Stimulated activated memory B cell treated with anti-CD40 and anti-IgM and Interleukin-4, amounts not matched to agents 10 μg/mL and 1 μg/mL and 100 μg/mL, for 72 hours (primary cell): ENCODE results near the gene GPR68.
"Not testable (repeated sequence)": the region's sequence is repeated elsewhere in the genome, so short reads cannot be mapped to it uniquely, and the experiment has no call there.

Experiments
- ATAC-seq: fragments of 150-1000 bp; cut with Tn5 transposase; 2 replicates; pipeline ENCODE4 v1.10.0; 2021
- H3K27ac Mint-ChIP-seq: one replicate; pipeline ENCODE4 v1.8.0; 2022; ENCODE audit warnings: mild to moderate bottlenecking, mixed read lengths
- H3K27me3 Mint-ChIP-seq: one replicate; pipeline ENCODE4 v1.8.0; 2022; ENCODE audit warnings: mixed read lengths
- H3K36me3 Mint-ChIP-seq: one replicate; pipeline ENCODE4 v1.8.0; 2022; ENCODE audit warnings: mixed read lengths
- H3K4me1 Mint-ChIP-seq: one replicate; pipeline ENCODE4 v1.8.0; 2022; ENCODE audit warnings: mixed read lengths
- H3K4me3 Mint-ChIP-seq: one replicate; pipeline ENCODE4 v1.8.0; 2022; ENCODE audit warnings: mild to moderate bottlenecking, moderate library complexity, mixed read lengths
- H3K9me3 Mint-ChIP-seq: one replicate; pipeline ENCODE4 v1.8.0; 2022; ENCODE audit warnings: mixed read lengths

The GPR68 gene

DNA sequence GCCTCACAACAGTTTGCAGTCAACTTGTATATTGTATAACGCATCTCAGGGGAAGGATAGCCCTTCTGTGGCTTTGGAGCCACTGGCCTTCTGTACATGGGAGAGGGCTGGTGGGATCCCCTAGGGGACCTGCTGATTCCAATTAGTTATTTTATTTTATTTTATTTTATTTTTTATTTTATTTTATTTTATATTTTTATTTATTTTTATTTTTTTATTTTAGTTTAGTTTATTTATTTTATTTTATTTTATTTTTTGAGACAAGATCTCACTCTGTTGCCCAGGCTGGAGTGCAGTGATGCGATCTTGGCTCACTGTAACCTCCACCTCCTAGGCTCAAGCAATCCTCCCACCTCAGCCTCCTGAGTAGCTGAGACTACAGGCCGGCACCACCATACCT, 61.8 kb downstream of the GPR68 start:
- not testable (repeated sequence) for H3K4me1 Mint-ChIP-seq, H3K4me3 Mint-ChIP-seq, H3K27ac Mint-ChIP-seq, H3K9me3 Mint-ChIP-seq, ATAC-seq, H3K27me3 Mint-ChIP-seq
- peaks cover 46% of the 10 kb centered on the region for H3K36me3 Mint-ChIP-seq
